PFSK-1 (cell line): ENCODE data around the gene P2RX2.

Source experiments
- POLR2AphosphoS5 ChIP-seq: IDR thresholded peaks from 2 replicates; pipeline ENCODE4 v1.6.1; 2012; ENCODE audit warnings: low read depth, mild to moderate bottlenecking, control low read depth, low read length, moderate library complexity
- REST ChIP-seq, 2 experiments: IDR thresholded peaks; 2 replicates each; pipeline versions ENCODE4 v1.6.1 to v1.8.0; 2011 to 2012; ENCODE audit warnings: low read depth in 2 of 2, low read length in 2 of 2, control low read depth in 1 of 2, inconsistent platforms in 1 of 2, mild to moderate bottlenecking in 1 of 2, moderate library complexity in 1 of 2; ENCODE audit not compliant: insufficient read depth in 1 of 2
- TAF1 ChIP-seq: IDR thresholded peaks from 2 replicates; pipeline ENCODE4 v1.6.1; 2012; ENCODE audit warnings: low read length, control low read depth, borderline replicate concordance; ENCODE audit not compliant: insufficient read depth

GRCh38 chr12:132577191-132577920 lies 41.2 kb upstream of the P2RX2 start:
- TF ChIP-seq REST (IDR thresholded peaks at IDR 0.05; ENCODE audit: insufficient read depth in 1 of 2, low read depth in 2 of 2, low read length in 2 of 2): no peak
- no peak for TF ChIP-seq POLR2AphosphoS5
- no peak for TF ChIP-seq TAF1
